Measurements from ENCODE around the gene CALD1. TPM values are rescaled to one million over a fixed set of nuclear protein-coding genes. Genes with fewer than 3 reads are reported as not detected.

Gene CALD1, protein sequence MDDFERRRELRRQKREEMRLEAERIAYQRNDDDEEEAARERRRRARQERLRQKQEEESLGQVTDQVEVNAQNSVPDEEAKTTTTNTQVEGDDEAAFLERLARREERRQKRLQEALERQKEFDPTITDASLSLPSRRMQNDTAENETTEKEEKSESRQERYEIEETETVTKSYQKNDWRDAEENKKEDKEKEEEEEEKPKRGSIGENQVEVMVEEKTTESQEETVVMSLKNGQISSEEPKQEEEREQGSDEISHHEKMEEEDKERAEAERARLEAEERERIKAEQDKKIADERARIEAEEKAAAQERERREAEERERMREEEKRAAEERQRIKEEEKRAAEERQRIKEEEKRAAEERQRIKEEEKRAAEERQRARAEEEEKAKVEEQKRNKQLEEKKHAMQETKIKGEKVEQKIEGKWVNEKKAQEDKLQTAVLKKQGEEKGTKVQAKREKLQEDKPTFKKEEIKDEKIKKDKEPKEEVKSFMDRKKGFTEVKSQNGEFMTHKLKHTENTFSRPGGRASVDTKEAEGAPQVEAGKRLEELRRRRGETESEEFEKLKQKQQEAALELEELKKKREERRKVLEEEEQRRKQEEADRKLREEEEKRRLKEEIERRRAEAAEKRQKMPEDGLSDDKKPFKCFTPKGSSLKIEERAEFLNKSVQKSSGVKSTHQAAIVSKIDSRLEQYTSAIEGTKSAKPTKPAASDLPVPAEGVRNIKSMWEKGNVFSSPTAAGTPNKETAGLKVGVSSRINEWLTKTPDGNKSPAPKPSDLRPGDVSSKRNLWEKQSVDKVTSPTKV
- polyA plus RNA-seq (2011; rRNA removed) (104 and 136 TPM in 2 replicates), polyA plus RNA-seq (2017; fragmentation: RNase III; extraction: RNeasy Plus Mini Kit Qiagen cat#74134 plus additional on column Dnase treatment) (144 to 165 TPM (median 150 TPM) in 3 replicates), polyA minus RNA-seq (2011; rRNA and poly(A)+ RNA removed) (59.6 and 60.3 TPM in 2 replicates)
- polyA plus RNA-seq (2012; cell fraction: cytosol; rRNA removed): 39.5 and 44.3 TPM in 2 replicates
- polyA plus RNA-seq (2012; cell fraction: nucleus; rRNA removed): 44.5 and 47.1 TPM in 2 replicates

DNA sequence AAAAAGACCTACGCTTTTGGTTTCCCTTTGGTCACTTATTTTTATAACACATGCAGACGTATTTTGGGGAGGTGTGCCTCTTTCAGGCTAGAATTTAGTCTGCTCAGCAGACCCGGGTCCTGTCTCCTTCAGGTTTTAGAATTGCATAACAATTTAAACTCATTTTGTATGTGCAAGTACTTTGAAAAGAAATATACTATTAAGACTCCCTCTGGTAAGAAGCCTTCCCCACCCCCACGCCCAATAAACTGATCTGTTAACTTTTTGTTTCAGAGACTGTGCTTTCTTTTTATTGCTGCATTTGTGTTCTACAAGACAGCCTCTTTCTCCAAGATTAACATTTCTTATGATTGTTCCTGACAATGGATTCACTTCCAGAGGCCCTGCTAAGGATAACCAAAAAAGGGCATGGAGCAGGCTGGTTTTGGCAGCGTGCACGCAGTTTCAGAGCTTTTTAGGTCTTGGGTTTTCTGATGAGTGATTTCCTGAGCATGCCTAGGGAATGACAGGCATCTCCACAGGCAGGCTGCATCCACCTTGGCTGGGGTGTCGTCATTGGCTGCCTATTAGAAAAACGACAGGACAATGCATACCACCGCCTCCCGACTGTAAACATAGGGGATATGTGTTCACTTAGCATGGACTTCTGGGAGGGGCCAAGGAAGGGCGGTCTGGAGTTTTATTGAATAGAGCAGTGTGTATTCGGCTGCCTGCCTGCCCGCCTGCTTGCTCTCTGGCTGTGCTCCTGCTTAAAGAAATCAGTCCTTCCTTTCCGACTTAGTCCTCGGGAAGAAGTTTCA is at the start of gene CALD1:
Gene CALD1 (plus strand): TSS at position 694 of the 800 bp plus-strand sequence. CDS start 88,100 bp downstream, outside the sequence.
- peak within 1 kb of the TSS; percentile 60 to 80 for H3K27ac ChIP-seq
- WGBS (ENCODE audit: missing lambda C conversion rate): 14% methylated on average over 15 of the region's 15 CpGs
- DNase-seq (ENCODE audit: low read depth in 1 of 2, low spot score in 1 of 2) (peak; percentile 68 to 89), ATAC-seq (peak; percentile 97 to 99), FAIRE-seq (no peak)
- H3K4me2 ChIP-seq: peak within 1 kb of the TSS; percentile 72
- ChIA-PET CTCF (interaction anchor here (0.7 to 1.0 kb wide), 3 partner anchors 90 to 265 kb away, joined by 3 to 5 read pairs (median 3); no protein-coding TSS in a partner anchor), POLR2A (interaction anchor here (0.5 to 1.4 kb wide), 3 partner anchors 10 to 163 kb away, joined by 3 to 5 read pairs (median 3); no protein-coding TSS in a partner anchor)
- no peaks in the 10 kb centered on the region for H3K9me3 ChIP-seq
- peaks cover 30% of the 10 kb centered on the region for H3K4me1 ChIP-seq
- peak within 1 kb of the TSS; percentile 48 for H3K4me3 ChIP-seq
- no peak for TF ChIP-seq NR3C1 (IDR thresholded peaks at IDR 0.05)
- TF ChIP-seq HOXA7 (CRISPR knock-in tag; IDR thresholded peaks at IDR 0.05): no peak
- TF ChIP-seq CEBPB (IDR thresholded peaks at IDR 0.05): peak in 1 of 2 experiments; percentile 5; a peak in 1 of 4 replicates
- TF ChIP-seq, protein P1, sequence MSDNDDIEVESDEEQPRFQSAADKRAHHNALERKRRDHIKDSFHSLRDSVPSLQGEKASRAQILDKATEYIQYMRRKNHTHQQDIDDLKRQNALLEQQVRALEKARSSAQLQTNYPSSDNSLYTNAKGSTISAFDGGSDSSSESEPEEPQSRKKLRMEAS (IDR thresholded peaks at IDR 0.05): peak; percentile 37; the same call in 1 of the 2 replicates
- TF ChIP-seq FOSL2 (IDR thresholded peaks at IDR 0.05): no peak
- peak; percentile 58 for TF ChIP-seq FOSL2 (CRISPR knock-in tag; IDR thresholded peaks at IDR 0.05)
- TF ChIP-seq RAD21 (conservative IDR thresholded peaks at IDR 0.05 in 1 of 2, IDR thresholded peaks at IDR 0.05 in 1 of 2): 0 out of 5 replicates have a peak, but pooled peaks of 1 of the 2 experiments have one; percentile 5
- no peak for TF ChIP-seq CBX2 (IDR thresholded peaks at IDR 0.05; ENCODE audit: borderline replicate concordance, low read depth)
- TF ChIP-seq ZFP36 (IDR thresholded peaks at IDR 0.05; ENCODE audit: borderline replicate concordance, partially characterized antibody): no peak
- no peak for TF ChIP-seq JUN (IDR thresholded peaks at IDR 0.05)
- TF ChIP-seq CBX8 (IDR thresholded peaks at IDR 0.05): no peak

DNA sequence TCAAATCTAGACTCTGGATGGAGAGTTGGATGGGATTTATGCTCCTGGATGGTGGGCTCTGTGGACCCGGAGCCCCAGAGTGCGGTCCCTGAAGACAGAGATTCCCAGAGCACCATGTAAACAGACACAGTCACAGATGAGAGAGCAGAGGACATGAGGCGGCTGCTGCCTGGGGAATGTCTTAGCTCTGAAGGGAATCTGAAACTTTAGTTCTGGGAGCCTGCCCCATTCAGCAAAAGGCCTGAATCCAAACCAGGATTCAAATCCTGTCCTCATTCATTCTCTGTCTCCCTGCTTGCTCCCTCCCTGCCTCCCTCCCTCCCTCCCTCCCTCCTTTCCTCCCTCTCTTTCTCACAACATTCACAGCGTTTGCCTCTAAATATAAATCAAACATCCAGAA is 49.5 kb upstream of the CALD1 start:
- FAIRE-seq (no peak), ATAC-seq (no peak), DNase-seq (ENCODE audit: low read depth in 1 of 2, low spot score in 1 of 2) (no peak)
- Histone ChIP-seq H3K4me1 (no peaks in the 10 kb centered on the region), H3K4me2 (no peak overlapping the region), H3K9me3 (no peaks in the 10 kb centered on the region), H3K4me3 (no peak overlapping the region), H3K27ac (no peak overlapping the region)
- 92% methylated on average over 4 of the region's 4 CpGs for WGBS (ENCODE audit: missing lambda C conversion rate)
- TF ChIP-seq RCOR1 (IDR thresholded peaks at IDR 0.05; ENCODE audit: low read depth, low read length) (no peak), HOXB5 (CRISPR knock-in tag; IDR thresholded peaks at IDR 0.05) (no peak), JUNB (IDR thresholded peaks at IDR 0.05) (no peak), FOSL2 (IDR thresholded peaks at IDR 0.05) (no peak), FOSL2 (CRISPR knock-in tag; IDR thresholded peaks at IDR 0.05) (no peak), RARB (CRISPR knock-in tag; IDR thresholded peaks at IDR 0.05) (no peak)
- TF ChIP-seq, protein P2, sequence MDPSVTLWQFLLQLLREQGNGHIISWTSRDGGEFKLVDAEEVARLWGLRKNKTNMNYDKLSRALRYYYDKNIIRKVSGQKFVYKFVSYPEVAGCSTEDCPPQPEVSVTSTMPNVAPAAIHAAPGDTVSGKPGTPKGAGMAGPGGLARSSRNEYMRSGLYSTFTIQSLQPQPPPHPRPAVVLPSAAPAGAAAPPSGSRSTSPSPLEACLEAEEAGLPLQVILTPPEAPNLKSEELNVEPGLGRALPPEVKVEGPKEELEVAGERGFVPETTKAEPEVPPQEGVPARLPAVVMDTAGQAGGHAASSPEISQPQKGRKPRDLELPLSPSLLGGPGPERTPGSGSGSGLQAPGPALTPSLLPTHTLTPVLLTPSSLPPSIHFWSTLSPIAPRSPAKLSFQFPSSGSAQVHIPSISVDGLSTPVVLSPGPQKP (IDR thresholded peaks at IDR 0.05; ENCODE audit: low read depth, low read length): no peak
- TF ChIP-seq, protein P3, sequence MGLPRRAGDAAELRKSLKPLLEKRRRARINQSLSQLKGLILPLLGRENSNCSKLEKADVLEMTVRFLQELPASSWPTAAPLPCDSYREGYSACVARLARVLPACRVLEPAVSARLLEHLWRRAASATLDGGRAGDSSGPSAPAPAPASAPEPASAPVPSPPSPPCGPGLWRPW (IDR thresholded peaks at IDR 0.05): no peak
- TF ChIP-seq, protein P4, sequence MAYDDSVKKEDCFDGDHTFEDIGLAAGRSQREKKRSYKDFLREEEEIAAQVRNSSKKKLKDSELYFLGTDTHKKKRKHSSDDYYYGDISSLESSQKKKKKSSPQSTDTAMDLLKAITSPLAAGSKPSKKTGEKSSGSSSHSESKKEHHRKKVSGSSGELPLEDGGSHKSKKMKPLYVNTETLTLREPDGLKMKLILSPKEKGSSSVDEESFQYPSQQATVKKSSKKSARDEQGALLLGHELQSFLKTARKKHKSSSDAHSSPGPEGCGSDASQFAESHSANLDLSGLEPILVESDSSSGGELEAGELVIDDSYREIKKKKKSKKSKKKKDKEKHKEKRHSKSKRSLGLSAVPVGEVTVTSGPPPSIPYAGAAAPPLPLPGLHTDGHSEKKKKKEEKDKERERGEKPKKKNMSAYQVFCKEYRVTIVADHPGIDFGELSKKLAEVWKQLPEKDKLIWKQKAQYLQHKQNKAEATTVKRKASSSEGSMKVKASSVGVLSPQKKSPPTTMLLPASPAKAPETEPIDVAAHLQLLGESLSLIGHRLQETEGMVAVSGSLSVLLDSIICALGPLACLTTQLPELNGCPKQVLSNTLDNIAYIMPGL (CRISPR knock-in tag; IDR thresholded peaks at IDR 0.05; ENCODE audit: borderline replicate concordance): no peak
- TF ChIP-seq, protein P5, sequence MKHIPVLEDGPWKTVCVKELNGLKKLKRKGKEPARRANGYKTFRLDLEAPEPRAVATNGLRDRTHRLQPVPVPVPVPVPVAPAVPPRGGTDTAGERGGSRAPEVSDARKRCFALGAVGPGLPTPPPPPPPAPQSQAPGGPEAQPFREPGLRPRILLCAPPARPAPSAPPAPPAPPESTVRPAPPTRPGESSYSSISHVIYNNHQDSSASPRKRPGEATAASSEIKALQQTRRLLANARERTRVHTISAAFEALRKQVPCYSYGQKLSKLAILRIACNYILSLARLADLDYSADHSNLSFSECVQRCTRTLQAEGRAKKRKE (CRISPR knock-in tag; IDR thresholded peaks at IDR 0.05; ENCODE audit: low read depth): no peak
- TF ChIP-seq, protein P6, sequence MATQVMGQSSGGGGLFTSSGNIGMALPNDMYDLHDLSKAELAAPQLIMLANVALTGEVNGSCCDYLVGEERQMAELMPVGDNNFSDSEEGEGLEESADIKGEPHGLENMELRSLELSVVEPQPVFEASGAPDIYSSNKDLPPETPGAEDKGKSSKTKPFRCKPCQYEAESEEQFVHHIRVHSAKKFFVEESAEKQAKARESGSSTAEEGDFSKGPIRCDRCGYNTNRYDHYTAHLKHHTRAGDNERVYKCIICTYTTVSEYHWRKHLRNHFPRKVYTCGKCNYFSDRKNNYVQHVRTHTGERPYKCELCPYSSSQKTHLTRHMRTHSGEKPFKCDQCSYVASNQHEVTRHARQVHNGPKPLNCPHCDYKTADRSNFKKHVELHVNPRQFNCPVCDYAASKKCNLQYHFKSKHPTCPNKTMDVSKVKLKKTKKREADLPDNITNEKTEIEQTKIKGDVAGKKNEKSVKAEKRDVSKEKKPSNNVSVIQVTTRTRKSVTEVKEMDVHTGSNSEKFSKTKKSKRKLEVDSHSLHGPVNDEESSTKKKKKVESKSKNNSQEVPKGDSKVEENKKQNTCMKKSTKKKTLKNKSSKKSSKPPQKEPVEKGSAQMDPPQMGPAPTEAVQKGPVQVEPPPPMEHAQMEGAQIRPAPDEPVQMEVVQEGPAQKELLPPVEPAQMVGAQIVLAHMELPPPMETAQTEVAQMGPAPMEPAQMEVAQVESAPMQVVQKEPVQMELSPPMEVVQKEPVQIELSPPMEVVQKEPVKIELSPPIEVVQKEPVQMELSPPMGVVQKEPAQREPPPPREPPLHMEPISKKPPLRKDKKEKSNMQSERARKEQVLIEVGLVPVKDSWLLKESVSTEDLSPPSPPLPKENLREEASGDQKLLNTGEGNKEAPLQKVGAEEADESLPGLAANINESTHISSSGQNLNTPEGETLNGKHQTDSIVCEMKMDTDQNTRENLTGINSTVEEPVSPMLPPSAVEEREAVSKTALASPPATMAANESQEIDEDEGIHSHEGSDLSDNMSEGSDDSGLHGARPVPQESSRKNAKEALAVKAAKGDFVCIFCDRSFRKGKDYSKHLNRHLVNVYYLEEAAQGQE (IDR thresholded peaks at IDR 0.05): no peak
- POLR2A ChIA-PET: no interaction called here
- CTCF ChIA-PET: interaction anchor here (0.8 to 2.5 kb wide), 4 partner anchors 13 to 122 kb away, joined by 3 to 10 read pairs (median 3); no protein-coding TSS in a partner anchor

Data from A549 (cell line).